Thyroid gland (tissue), 4 donors: Measurements from ENCODE around the gene SDHA. TPM values are rescaled to one million over a fixed set of nuclear protein-coding genes. Genes with fewer than 3 reads are reported as not detected.

Source experiments
- DNase-seq, 2 donors: peaks; one replicate each; pipeline ENCODE4 v3.0.0-alpha.2; 2019
- H3K27ac ChIP-seq, 3 donors: fragments of 200-600 bp; sonication (generic); 1 replicate in 2 of 3; 2 replicates in 1 of 3; pipeline ENCODE4 v1.5.1; 2016 to 2019; ENCODE audit warnings: mild to moderate bottlenecking in 1 of 3, moderate library complexity in 1 of 3
- H3K27me3 ChIP-seq: fragments of 200-600 bp; sonication (generic); one replicate; pipeline ENCODE4 v1.5.1; 2019
- H3K36me3 ChIP-seq, 2 donors: fragments of 200-600 bp; sonication (generic); one replicate each; pipeline ENCODE4 v1.5.1; 2016 to 2019
- H3K4me1 ChIP-seq, 2 donors: fragments of 200-600 bp; sonication (generic); one replicate each; pipeline ENCODE4 v1.5.1; 2017 to 2019
- H3K4me3 ChIP-seq, 3 donors: fragments of 200-600 bp; sonication (generic); replicated peaks in 1 of 3; 1 replicate in 2 of 3; 2 replicates in 1 of 3; pipeline ENCODE4 v1.5.1; 2016; ENCODE audit warnings: mild to moderate bottlenecking in 1 of 3
- H3K9me3 ChIP-seq: fragments of 200-600 bp; sonication (generic); one replicate; pipeline ENCODE4 v1.5.1; 2017
- POLR2A ChIP-seq, 2 donors: fragments of 450-650 bp; IDR thresholded peaks; one replicate each; pipeline ENCODE4 v1.6.1; 2017; ENCODE audit warnings: antibody characterized with exemption in 2 of 2, mild to moderate bottlenecking in 2 of 2, moderate library complexity in 1 of 2
- WGBS, 2 donors: methylation state at CpG; one replicate each; pipeline ENCODE4 v1.1.5; 2017; 5-methylcytosine and 5-hydroxymethylcytosine counted together
- intact Hi-C: fragments of 100-400 bp; cut with DNase I; formaldehyde crosslinking; loops from one replicate; pipeline ENCODE4 v1.15.1; 2023
- total RNA-seq, 4 donors: library from RNA; depleted of rRNA; stranded (reverse); fragments of >200 nt; gene quantifications; one replicate each; pipeline ENCODE4 v1.2.3, GENCODE V29; 2016
- TF ChIP-seq, protein P1 (sequence below), 6 experiments: fragments of 200-600 bp in 3 of 6; fragments of 450-650 bp in 3 of 6; sonication (generic) in 3 of 6; IDR thresholded peaks; one replicate each; pipeline ENCODE4 v1.5.1; 2016 to 2019; ENCODE audit warnings: antibody characterized with exemption in 6 of 6, mild to moderate bottlenecking in 2 of 6, inconsistent platforms in 1 of 6, moderate library complexity in 1 of 6

The SDHA gene
- total RNA-seq, 4 donors from 2014 or later: 86.9 to 102 (median 92.2) TPM

DNA sequence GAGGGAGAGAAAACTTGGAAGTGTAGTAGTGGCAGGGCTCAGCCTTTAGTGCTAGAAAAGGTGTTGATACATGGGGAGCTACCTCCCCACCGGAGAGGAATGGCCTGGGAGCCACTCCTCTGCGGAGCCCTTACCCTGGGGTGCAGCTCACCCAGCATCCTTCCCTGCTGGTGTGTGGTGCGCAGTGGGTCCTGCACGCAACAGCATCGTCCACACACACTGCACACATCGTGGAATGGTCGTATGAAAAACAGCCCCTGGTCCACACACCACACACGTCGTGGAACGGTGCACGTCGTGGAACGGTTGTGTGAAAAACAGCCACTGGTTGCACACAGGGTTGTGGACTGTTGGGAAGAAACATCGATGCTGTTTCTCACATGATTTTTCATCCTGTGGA, 87.3 kb downstream of the SDHA start:
- Histone ChIP-seq H3K9me3 (no peaks in the 10 kb centered on the region), H3K4me1 (peaks cover 8 to 15% of the 10 kb centered on the region in 2 donors), H3K36me3 (peaks cover 0 to 4% of the 10 kb centered on the region in 2 donors), H3K27me3 (no peaks in the 10 kb centered on the region), H3K4me3 (no peak overlapping the region), H3K27ac (no peak overlapping the region)
- 92 to 95% methylated on average over 14 of the region's 14 CpGs for WGBS, 2 donors
- no peak for TF ChIP-seq POLR2A (IDR thresholded peaks at IDR 0.05)
- TF ChIP-seq, protein P1, sequence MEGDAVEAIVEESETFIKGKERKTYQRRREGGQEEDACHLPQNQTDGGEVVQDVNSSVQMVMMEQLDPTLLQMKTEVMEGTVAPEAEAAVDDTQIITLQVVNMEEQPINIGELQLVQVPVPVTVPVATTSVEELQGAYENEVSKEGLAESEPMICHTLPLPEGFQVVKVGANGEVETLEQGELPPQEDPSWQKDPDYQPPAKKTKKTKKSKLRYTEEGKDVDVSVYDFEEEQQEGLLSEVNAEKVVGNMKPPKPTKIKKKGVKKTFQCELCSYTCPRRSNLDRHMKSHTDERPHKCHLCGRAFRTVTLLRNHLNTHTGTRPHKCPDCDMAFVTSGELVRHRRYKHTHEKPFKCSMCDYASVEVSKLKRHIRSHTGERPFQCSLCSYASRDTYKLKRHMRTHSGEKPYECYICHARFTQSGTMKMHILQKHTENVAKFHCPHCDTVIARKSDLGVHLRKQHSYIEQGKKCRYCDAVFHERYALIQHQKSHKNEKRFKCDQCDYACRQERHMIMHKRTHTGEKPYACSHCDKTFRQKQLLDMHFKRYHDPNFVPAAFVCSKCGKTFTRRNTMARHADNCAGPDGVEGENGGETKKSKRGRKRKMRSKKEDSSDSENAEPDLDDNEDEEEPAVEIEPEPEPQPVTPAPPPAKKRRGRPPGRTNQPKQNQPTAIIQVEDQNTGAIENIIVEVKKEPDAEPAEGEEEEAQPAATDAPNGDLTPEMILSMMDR (IDR thresholded peaks at IDR 0.05): no peak
- no peak for DNase-seq
- intact Hi-C loops: no loop called here

DNA sequence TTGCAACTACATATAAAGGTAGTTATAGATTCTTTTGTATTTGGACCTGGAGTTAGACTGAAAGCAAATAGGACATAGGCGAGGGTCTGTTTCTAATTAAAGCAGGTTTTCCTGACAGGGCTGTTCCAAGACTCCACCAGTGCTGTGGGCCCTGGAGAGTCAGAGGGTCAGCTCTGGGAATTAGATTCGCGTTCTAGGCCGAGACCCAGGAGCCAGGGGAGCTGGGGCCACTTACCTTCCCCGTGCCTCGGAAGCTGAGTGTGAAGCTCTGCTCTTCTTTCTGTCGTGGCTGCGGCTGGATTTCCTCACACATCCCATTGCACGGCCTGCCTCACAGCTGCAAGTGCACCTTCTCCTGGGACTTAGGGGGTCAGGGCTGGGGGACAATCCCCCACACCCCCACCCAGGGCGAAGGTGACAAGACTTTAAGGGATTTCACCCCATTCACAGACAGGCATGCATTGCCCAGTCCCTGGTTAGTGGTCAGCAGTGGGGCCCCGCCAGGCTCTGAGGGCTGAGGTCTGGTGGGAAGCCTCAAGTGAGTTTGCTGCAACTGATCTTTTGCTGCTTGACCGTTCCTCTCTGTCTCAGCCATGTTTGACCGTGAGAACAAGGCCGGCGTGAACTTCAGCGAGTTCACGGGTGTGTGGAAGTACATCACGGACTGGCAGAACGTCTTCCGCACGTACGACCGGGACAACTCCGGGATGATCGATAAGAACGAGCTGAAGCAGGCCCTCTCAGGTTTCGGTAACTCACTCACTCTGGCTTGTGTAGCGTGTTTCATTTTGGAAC, 88.1 kb downstream of the SDHA start:
- intact Hi-C loops: no loop called here
- H3K36me3 ChIP-seq: peaks cover 0 to 4% of the 10 kb centered on the region in 2 donors
- no peak for DNase-seq

More for the DNA sequence above, 88.1 kb downstream of the SDHA start:
- Histone ChIP-seq H3K27me3 (no peaks in the 10 kb centered on the region), H3K9me3 (no peaks in the 10 kb centered on the region), H3K4me1 (peaks cover 8 to 15% of the 10 kb centered on the region in 2 donors), H3K4me3 (no peak overlapping the region), H3K27ac (no peak overlapping the region)
- WGBS, 2 donors: 94 to 96% methylated on average over 26 to 28 of the region's 28 CpGs
- TF ChIP-seq POLR2A (IDR thresholded peaks at IDR 0.05): no peak
- TF ChIP-seq, protein P1 (IDR thresholded peaks at IDR 0.05): no peak

Other genes with a start within 250 kb of the SDHA start
- 10 to 100 TPM in 1 of 4 donors, 1 to 10 TPM in 3; 5.5 to 10.9 (median 7.1) TPM for gene PLEKHG4B, start 126.2 kb upstream of the SDHA start, total RNA-seq
- gene LRRC14B, start 26.8 kb upstream of the SDHA start, total RNA-seq: not detected
- gene CCDC127, start 167 bp upstream of the SDHA start, total RNA-seq: 1 to 10 TPM; 4.4 to 5.2 (median 4.8) TPM
- gene PDCD6, start 53.3 kb downstream of the SDHA start, total RNA-seq: 100 to 1,000 TPM; 111 to 134 (median 124) TPM
- gene AHRR, start 103.4 kb downstream of the SDHA start, total RNA-seq: 1 to 10 TPM in 3 of 4 donors, under 1 TPM in 1; 0.88 to 2.1 (median 1.3) TPM
- 10 to 100 TPM; 39.7 to 49.6 (median 45.0) TPM for gene EXOC3, start 224.9 kb downstream of the SDHA start, total RNA-seq